OCI-LY1 (cell line): Measurements from ENCODE around the gene TRIM2.

Experiments
- H2AFZ ChIP-seq: fragments of 200-600 bp; sonication (generic), shearing (Covaris generic); 2 replicates; pipeline ENCODE4 v1.6.0; 2014; ENCODE audit warnings: antibody characterized with exemption, mild to moderate bottlenecking, low read length
- H3F3A ChIP-seq: fragments of 200-600 bp; sonication (generic), shearing (Covaris generic); 2 replicates; pipeline ENCODE4 v1.6.0; 2014; ENCODE audit warnings: mild to moderate bottlenecking, antibody characterized with exemption, low read length, moderate library complexity; ENCODE audit not compliant: insufficient read depth
- H3K27ac ChIP-seq: fragments of 200-600 bp; sonication (generic); 2 replicates; pipeline ENCODE4 v1.5.1; 2014; ENCODE audit warnings: low read length, mixed run types, mild to moderate bottlenecking, low read depth; ENCODE audit not compliant: poor library complexity, severe bottlenecking
- H3K27me3 ChIP-seq: fragments of 200-600 bp; sonication (generic); 2 replicates; pipeline ENCODE4 v1.6.0; 2014; ENCODE audit warnings: antibody characterized with exemption, mild to moderate bottlenecking, low read length, moderate library complexity; ENCODE audit not compliant: insufficient read depth
- H3K36me3 ChIP-seq: fragments of 200-600 bp; sonication (generic); 2 replicates; pipeline ENCODE4 v1.6.1; 2014; ENCODE audit warnings: mild to moderate bottlenecking, antibody characterized with exemption, low read length, moderate library complexity, mixed read lengths; ENCODE audit not compliant: insufficient read depth
- H3K4me1 ChIP-seq: fragments of 200-600 bp; sonication (generic); 2 replicates; pipeline ENCODE4 v1.5.1; 2014; ENCODE audit warnings: mild to moderate bottlenecking, low read length, moderate library complexity; ENCODE audit not compliant: insufficient read depth, severe bottlenecking
- H3K4me2 ChIP-seq: fragments of 200-600 bp; sonication (generic), shearing (Covaris generic); 2 replicates; pipeline ENCODE4 v1.6.1; 2014; ENCODE audit warnings: low read length
- H3K4me3 ChIP-seq: fragments of 200-600 bp; sonication (generic); 2 replicates; pipeline ENCODE4 v1.5.1; 2014; ENCODE audit warnings: low read length, low read depth, mild to moderate bottlenecking, mixed read lengths; ENCODE audit not compliant: poor library complexity, severe bottlenecking
- H3K79me2 ChIP-seq: fragments of 200-600 bp; shearing (Covaris generic); 2 replicates; pipeline ENCODE4 v1.6.1; 2016; ENCODE audit warnings: mixed run types, low read length, mixed read lengths; ENCODE audit not compliant: insufficient read depth
- H3K9ac ChIP-seq: fragments of 200-600 bp; sonication (generic), shearing (Covaris generic); 2 replicates; pipeline ENCODE4 v1.6.1; 2014; ENCODE audit warnings: mild to moderate bottlenecking, low read length, mixed read lengths
- H3K9me2 ChIP-seq: fragments of 200-600 bp; sonication (generic), shearing (Covaris generic); 2 replicates; pipeline ENCODE4 v1.6.1; 2014; ENCODE audit warnings: low read depth, mild to moderate bottlenecking, low read length, mixed read lengths
- H3K9me3 ChIP-seq: fragments of 200-600 bp; shearing (Covaris generic); 2 replicates; pipeline ENCODE4 v1.6.1; 2014; ENCODE audit warnings: low read length, mixed read lengths
- H4K20me1 ChIP-seq: fragments of 200-600 bp; sonication (generic), shearing (Covaris generic); 2 replicates; pipeline ENCODE4 v1.6.0; 2016; ENCODE audit warnings: mild to moderate bottlenecking, low read length; ENCODE audit not compliant: insufficient read depth
- EZH2 ChIP-seq: fragments of 200-600 bp; sonication (generic), shearing (Covaris generic); IDR thresholded peaks from 2 replicates; pipeline ENCODE4 v1.8.0; 2017; ENCODE audit warnings: borderline replicate concordance, mixed run types, mild to moderate bottlenecking, antibody characterized with exemption, low read length, moderate library complexity, mixed read lengths
- TF ChIP-seq, protein P1 (sequence below): fragments of 200-600 bp; sonication (generic), shearing (Covaris generic); IDR thresholded peaks from 2 replicates; pipeline ENCODE4 v1.5.1; 2017; ENCODE audit warnings: mild to moderate bottlenecking, antibody characterized with exemption, low read length, moderate library complexity, mixed read lengths

TRIM2 gene

DNA sequence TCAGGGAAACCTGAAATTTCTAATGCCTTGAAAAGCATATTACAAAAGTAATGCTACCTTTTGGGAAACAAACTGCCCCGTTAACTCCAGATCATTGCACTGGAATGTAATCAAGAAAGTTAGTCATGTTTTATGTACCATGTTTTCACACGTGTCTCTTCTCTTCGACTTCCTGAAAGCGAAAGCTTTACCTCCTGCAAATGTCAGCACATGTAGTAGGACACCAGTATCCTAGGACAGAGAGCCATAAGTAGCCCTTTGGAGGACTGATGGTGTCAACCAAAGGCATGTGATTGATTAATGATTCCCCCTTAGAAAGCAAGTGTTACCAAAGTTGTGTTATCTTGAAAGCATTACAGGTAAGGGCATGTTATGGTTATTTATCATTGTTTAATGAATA, 131.4 kb downstream of the TRIM2 start:
- H3K36me3 ChIP-seq, result no peaks in the 10 kb centered on the region
- H3K9me3 ChIP-seq, result no peaks in the 10 kb centered on the region
- H3K4me2 ChIP-seq, result no peak overlapping the region
- H3K9ac ChIP-seq, result no peak overlapping the region
- H3K27ac ChIP-seq, result no peak overlapping the region
- no peaks in the 10 kb centered on the region for H4K20me1 ChIP-seq
- H3K4me3 ChIP-seq, result no peak overlapping the region
- no peaks in the 10 kb centered on the region for H3K27me3 ChIP-seq
- no peaks in the 10 kb centered on the region for H3F3A ChIP-seq
- H3K9me2 ChIP-seq, result no peaks in the 10 kb centered on the region
- peaks cover 25% of the 10 kb centered on the region for H3K4me1 ChIP-seq
- TF ChIP-seq EZH2, result no peak
- TF ChIP-seq, protein P1, sequence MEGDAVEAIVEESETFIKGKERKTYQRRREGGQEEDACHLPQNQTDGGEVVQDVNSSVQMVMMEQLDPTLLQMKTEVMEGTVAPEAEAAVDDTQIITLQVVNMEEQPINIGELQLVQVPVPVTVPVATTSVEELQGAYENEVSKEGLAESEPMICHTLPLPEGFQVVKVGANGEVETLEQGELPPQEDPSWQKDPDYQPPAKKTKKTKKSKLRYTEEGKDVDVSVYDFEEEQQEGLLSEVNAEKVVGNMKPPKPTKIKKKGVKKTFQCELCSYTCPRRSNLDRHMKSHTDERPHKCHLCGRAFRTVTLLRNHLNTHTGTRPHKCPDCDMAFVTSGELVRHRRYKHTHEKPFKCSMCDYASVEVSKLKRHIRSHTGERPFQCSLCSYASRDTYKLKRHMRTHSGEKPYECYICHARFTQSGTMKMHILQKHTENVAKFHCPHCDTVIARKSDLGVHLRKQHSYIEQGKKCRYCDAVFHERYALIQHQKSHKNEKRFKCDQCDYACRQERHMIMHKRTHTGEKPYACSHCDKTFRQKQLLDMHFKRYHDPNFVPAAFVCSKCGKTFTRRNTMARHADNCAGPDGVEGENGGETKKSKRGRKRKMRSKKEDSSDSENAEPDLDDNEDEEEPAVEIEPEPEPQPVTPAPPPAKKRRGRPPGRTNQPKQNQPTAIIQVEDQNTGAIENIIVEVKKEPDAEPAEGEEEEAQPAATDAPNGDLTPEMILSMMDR, result no peak
- no peaks in the 10 kb centered on the region for H3K79me2 ChIP-seq
- no peak overlapping the region for H2AFZ ChIP-seq

DNA sequence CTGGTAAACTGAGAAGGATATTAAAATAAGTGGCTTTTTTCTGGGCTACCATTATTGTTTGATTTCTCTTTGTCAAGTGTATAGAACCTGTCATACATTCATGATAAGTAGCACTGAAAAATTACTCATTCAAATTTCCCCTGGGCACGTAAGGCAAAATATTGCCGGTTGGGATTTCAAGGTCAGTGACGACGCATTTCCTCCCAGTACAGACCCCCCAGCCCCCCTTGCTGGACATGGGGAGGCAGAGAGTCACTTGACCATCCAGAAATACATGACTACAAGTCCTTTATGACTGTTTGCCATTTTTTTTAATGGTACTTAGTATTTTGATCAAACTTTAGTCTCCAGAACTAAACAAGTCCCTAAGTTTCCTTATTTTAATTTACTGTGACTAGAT, 133.4 kb downstream of the TRIM2 start:
- no peak for TF ChIP-seq EZH2
- TF ChIP-seq, protein P1, result no peak
- no peak overlapping the region for H3K27ac ChIP-seq
- H3K4me3 ChIP-seq, result no peak overlapping the region
- no peak overlapping the region for H3K9ac ChIP-seq
- no peaks in the 10 kb centered on the region for H4K20me1 ChIP-seq
- no peak overlapping the region for H2AFZ ChIP-seq
- H3K9me2 ChIP-seq, result no peaks in the 10 kb centered on the region
- H3K4me1 ChIP-seq, result peaks cover 45% of the 10 kb centered on the region
- H3K4me2 ChIP-seq, result no peak overlapping the region
- H3K79me2 ChIP-seq, result no peaks in the 10 kb centered on the region
- H3F3A ChIP-seq, result no peaks in the 10 kb centered on the region
- H3K27me3 ChIP-seq, result no peaks in the 10 kb centered on the region
- H3K36me3 ChIP-seq, result no peaks in the 10 kb centered on the region
- no peaks in the 10 kb centered on the region for H3K9me3 ChIP-seq

DNA sequence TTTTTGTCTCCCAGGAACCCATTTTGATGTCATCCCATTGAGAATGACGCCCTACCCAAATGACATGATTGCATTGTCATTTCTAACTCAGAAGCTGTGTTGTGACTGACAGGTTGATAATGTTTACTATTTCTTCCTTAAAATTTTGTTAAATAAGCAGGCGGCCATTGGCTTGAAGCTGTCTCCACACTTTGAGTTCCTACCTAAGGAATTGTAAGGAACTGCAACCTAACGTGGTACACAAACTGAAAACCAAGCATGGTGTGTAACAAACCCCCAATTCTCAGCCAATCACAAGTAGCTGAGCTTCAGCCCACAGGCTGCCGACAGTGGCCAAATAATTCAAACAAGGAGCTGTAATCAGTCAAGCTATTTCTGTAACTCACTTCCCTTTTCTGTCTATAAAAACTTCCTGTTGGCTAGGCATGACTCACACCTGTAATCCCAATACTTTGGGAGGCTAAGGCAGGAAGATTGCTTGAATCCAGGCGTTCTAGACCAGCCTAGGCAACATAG, 137.4 kb downstream of the TRIM2 start:
- H3K4me2 ChIP-seq, result peak overlapping the region; percentile 72
- no peaks in the 10 kb centered on the region for H3K36me3 ChIP-seq
- no peaks in the 10 kb centered on the region for H3K9me3 ChIP-seq
- H2AFZ ChIP-seq, result no peak overlapping the region
- TF ChIP-seq EZH2, result no peak
- TF ChIP-seq, protein P1, result no peak
- H3K79me2 ChIP-seq, result peaks cover 8% of the 10 kb centered on the region
- H3K4me3 ChIP-seq, result peak overlapping the region; percentile 82
- H3K27ac ChIP-seq, result peak overlapping the region; percentile 100
- no peaks in the 10 kb centered on the region for H3K27me3 ChIP-seq
- peaks cover 70% of the 10 kb centered on the region for H3K4me1 ChIP-seq
- H3K9ac ChIP-seq, result peak overlapping the region; percentile 99
- no peaks in the 10 kb centered on the region for H3K9me2 ChIP-seq
- no peaks in the 10 kb centered on the region for H3F3A ChIP-seq
- H4K20me1 ChIP-seq, result no peaks in the 10 kb centered on the region
